Ascending aorta (tissue), 2 donors: ENCODE results near the gene PLEKHA5. TPM values are rescaled to one million over a fixed set of nuclear protein-coding genes. Genes with fewer than 3 reads are reported as not detected.

Experiments
- DNase-seq, 2 donors: peaks; one replicate each; pipeline ENCODE4 v3.0.0-alpha.2; 2019; ENCODE audit warnings: low spot score in 2 of 2
- H3K27ac ChIP-seq, 2 donors: fragments of 200-600 bp; sonication (generic); one replicate each; pipeline ENCODE4 v1.5.1; 2016 to 2017; ENCODE audit warnings: mild to moderate bottlenecking in 1 of 2
- H3K27me3 ChIP-seq: fragments of 200-600 bp; sonication (generic); one replicate; pipeline ENCODE4 v1.5.1; 2017
- H3K36me3 ChIP-seq, 2 donors: fragments of 200-600 bp; sonication (generic); one replicate each; pipeline ENCODE4 v1.5.1; 2016
- H3K4me1 ChIP-seq, 2 donors: fragments of 200-600 bp; sonication (generic); one replicate each; pipeline ENCODE4 v1.5.1; 2016 to 2017; ENCODE audit warnings: mild to moderate bottlenecking in 1 of 2
- H3K4me3 ChIP-seq, 2 donors: fragments of 200-600 bp; sonication (generic); one replicate each; pipeline ENCODE4 v1.5.1; 2016 to 2017; ENCODE audit warnings: mild to moderate bottlenecking in 1 of 2
- H3K9me3 ChIP-seq, 2 donors: fragments of 200-600 bp; sonication (generic); one replicate each; pipeline ENCODE4 v1.5.1; 2016
- intact Hi-C: fragments of 100-400 bp; cut with DNase I; formaldehyde crosslinking; loops from one replicate; pipeline ENCODE4 v1.15.1; 2023
- total RNA-seq: library from RNA; depleted of rRNA; stranded (reverse); fragments of >200 nt; gene quantifications from one replicate; pipeline ENCODE4 v1.1.0, GENCODE V29; 2016
- TF ChIP-seq, protein P1 (sequence below), 3 experiments: fragments of 200-600 bp in 2 of 3; fragments of 450-650 bp in 1 of 3; sonication (generic) in 2 of 3; IDR thresholded peaks; one replicate each; pipeline ENCODE4 v1.5.1; 2016 to 2019; ENCODE audit warnings: antibody characterized with exemption in 3 of 3, mild to moderate bottlenecking in 1 of 3, moderate library complexity in 1 of 3

PLEKHA5 gene
- total RNA-seq, 1 donor from 2014 or later = 11.8 TPM

DNA sequence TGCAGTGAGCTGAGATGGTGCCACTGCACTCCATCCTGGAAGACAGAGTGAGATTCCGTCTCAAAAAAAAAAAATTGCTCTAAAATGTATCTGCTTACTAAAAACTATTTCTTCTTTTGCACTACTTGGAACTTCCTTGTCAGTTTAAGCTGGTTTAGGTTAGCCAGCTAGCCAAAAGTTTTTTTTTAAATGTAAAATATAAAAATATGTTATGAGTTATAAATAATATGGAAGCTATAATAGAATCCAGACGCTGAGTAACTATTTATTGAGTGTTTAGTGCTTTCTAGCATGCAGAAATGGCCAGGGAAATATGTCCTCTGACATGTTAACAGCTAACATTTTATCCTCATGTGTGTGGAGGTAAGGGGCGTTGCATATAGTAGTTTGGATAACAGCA, 85.6 kb downstream of the PLEKHA5 start:
- no peak for DNase-seq
- TF ChIP-seq, protein P1, sequence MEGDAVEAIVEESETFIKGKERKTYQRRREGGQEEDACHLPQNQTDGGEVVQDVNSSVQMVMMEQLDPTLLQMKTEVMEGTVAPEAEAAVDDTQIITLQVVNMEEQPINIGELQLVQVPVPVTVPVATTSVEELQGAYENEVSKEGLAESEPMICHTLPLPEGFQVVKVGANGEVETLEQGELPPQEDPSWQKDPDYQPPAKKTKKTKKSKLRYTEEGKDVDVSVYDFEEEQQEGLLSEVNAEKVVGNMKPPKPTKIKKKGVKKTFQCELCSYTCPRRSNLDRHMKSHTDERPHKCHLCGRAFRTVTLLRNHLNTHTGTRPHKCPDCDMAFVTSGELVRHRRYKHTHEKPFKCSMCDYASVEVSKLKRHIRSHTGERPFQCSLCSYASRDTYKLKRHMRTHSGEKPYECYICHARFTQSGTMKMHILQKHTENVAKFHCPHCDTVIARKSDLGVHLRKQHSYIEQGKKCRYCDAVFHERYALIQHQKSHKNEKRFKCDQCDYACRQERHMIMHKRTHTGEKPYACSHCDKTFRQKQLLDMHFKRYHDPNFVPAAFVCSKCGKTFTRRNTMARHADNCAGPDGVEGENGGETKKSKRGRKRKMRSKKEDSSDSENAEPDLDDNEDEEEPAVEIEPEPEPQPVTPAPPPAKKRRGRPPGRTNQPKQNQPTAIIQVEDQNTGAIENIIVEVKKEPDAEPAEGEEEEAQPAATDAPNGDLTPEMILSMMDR (IDR thresholded peaks at IDR 0.05) = no peak
- Histone ChIP-seq H3K9me3 (no peaks in the 10 kb centered on the region), H3K27ac (no peak overlapping the region), H3K4me1 (peaks cover 0 to 4% of the 10 kb centered on the region in 2 donors), H3K27me3 (no peaks in the 10 kb centered on the region), H3K36me3 (no peaks in the 10 kb centered on the region), H3K4me3 (no peak overlapping the region)
- intact Hi-C loops = no loop called here

DNA sequence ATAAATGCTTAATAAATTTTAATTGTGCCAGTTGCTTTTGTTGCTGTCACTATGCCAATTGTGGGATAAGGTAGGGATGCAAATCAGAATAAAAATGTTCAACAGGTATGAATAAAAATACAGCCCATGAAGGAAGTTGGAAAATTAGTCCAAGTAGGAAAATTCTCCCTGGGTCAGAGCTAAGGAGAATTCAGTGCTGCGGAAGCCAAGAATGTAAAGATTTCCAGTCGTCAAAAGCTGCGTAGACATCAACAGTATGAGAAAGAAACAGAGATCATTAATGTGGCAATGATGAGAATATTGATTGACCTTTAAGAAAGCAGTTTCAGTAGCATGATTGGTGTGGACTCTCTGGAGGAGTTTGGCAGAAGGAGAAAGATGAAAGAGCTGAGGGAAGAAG, 87.9 kb downstream of the PLEKHA5 start:
- Histone ChIP-seq H3K4me3 (no peak overlapping the region), H3K27ac (no peak overlapping the region), H3K9me3 (no peaks in the 10 kb centered on the region), H3K36me3 (no peaks in the 10 kb centered on the region), H3K27me3 (no peaks in the 10 kb centered on the region), H3K4me1 (peaks cover 0 to 4% of the 10 kb centered on the region in 2 donors)
- TF ChIP-seq, protein P1 (IDR thresholded peaks at IDR 0.05) = no peak
- no peak for DNase-seq
- intact Hi-C loops = no loop called here

DNA sequence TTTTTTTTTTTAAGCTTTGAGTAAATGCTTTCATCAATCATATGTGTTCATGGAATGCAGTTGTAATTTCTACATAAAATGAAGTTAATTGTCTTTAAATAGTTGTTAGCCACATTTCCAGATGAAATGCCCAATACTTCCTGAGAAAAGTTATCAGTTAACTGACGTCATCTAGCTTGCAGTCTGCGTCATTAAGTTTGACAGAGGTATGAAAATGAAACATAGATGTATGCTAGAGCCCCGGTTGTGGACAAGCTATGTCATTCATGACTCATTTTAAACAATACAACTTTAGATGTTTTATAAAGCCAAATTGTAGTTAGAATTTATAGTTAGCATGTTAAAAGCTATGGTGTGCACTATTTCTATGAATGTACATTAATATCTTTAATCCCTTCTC, 90.7 kb downstream of the PLEKHA5 start:
- TF ChIP-seq, protein P1 (IDR thresholded peaks at IDR 0.05) = no peak
- H3K36me3 ChIP-seq = no peaks in the 10 kb centered on the region
- H3K9me3 ChIP-seq = no peaks in the 10 kb centered on the region
- H3K27me3 ChIP-seq = no peaks in the 10 kb centered on the region
- intact Hi-C loops = no loop called here
- H3K4me1 ChIP-seq = peaks cover 0 to 8% of the 10 kb centered on the region in 2 donors
- DNase-seq = no peak
- no peak overlapping the region for H3K4me3 ChIP-seq
- no peak overlapping the region for H3K27ac ChIP-seq

DNA sequence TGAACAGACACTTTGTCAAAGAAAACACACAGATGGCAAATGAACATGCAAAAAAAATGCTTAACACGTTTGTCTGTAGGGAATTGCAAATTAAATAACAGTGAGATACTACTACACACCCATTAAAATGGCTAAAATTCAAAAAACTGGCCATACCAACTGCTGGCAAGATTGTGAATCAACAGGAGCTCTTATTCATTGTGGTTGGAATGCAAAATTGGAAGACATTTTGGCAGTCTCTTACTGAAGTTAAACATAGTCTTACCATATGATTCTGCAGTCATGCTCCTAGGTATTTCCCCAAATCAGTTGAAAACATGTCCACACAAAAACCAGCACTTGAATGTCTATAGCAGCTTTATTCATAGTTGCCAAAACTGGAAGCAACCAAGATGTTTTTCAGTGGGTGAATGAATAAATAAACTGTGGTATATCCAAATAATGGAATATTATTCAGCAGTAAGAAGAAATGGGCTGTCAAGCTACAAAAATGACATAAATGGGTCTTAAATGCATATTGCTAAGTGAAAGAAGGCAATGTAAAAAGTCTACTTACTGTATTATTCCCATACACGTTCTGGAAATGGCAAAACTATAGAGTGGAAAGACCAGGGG, 91.4 kb downstream of the PLEKHA5 start:
- H3K4me1 ChIP-seq = peaks cover 0 to 8% of the 10 kb centered on the region in 2 donors
- H3K4me3 ChIP-seq = no peak overlapping the region
- DNase-seq = no peak
- no peaks in the 10 kb centered on the region for H3K27me3 ChIP-seq
- TF ChIP-seq, protein P1 (IDR thresholded peaks at IDR 0.05) = no peak
- H3K36me3 ChIP-seq = no peaks in the 10 kb centered on the region
- intact Hi-C loops = no loop called here
- H3K9me3 ChIP-seq = no peaks in the 10 kb centered on the region
- no peak overlapping the region for H3K27ac ChIP-seq

DNA sequence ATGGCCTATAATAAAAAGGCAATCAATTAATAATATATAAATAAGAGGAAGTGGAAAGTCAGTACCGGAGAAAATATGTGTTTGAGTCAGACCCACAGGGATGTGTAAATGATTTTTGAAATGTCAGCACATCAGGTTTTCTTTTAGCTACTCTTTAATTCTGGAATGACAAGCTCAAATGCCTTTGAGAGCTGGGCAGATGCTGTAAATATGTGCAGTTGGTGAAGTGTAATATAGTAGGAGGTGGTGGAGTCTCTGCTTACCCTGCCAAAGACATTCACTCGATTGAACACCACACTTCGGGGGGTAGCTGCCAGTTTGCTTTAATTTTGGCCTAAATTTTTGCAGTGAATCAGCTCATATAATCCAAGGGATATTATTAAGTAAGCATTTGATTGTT, 93.0 kb downstream of the PLEKHA5 start:
- peaks cover 0 to 10% of the 10 kb centered on the region in 2 donors for H3K4me1 ChIP-seq
- no peaks in the 10 kb centered on the region for H3K36me3 ChIP-seq
- intact Hi-C loops = no loop called here
- H3K27ac ChIP-seq = no peak overlapping the region
- no peaks in the 10 kb centered on the region for H3K27me3 ChIP-seq
- TF ChIP-seq, protein P1 (IDR thresholded peaks at IDR 0.05) = no peak
- no peaks in the 10 kb centered on the region for H3K9me3 ChIP-seq
- no peak overlapping the region for H3K4me3 ChIP-seq
- DNase-seq = no peak

DNA sequence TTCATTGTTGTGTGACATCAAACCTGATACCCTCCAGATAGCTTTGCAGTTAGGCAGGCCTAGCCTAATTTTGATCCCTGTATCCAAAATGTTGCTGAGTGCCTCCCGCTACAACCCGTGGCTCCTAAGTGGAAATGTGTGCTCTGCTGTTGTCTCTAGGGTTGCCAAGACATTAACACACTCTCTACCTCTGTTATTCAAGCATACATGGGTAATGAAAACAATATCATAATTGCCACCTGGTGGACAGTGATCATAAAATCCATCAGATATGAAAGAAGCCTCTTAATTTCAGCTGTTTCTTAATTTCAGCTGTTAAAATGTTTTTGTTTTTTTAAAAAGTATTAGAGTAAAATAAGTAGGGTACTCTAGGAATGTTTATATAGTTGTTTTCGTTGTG, 93.5 kb downstream of the PLEKHA5 start:
- H3K4me3 ChIP-seq = no peak overlapping the region
- no peaks in the 10 kb centered on the region for H3K36me3 ChIP-seq
- DNase-seq = no peak
- H3K27ac ChIP-seq = peak overlapping the region; percentile 16 to 48
- H3K4me1 ChIP-seq = peaks cover 0 to 8% of the 10 kb centered on the region in 2 donors
- no peaks in the 10 kb centered on the region for H3K27me3 ChIP-seq
- intact Hi-C loops = no loop called here
- H3K9me3 ChIP-seq = no peaks in the 10 kb centered on the region
- TF ChIP-seq, protein P1 (IDR thresholded peaks at IDR 0.05) = peak in 1 of 3 experiments; percentile 9
